K562 (cell line): ENCODE results near the gene DYNC2H1. TPM values are rescaled to one million over a fixed set of nuclear protein-coding genes. Genes with fewer than 3 reads are reported as not detected.
A peak's percentile ranks its signal among the peaks of the same experiment; 100 is the strongest.

Experiments used
- CREB3L1 ChIP-seq: fragments of 450-650 bp; IDR thresholded peaks from 2 replicates; pipeline ENCODE4 v1.6.1; 2014; ENCODE audit warnings: low read depth, mild to moderate bottlenecking, moderate library complexity, borderline replicate concordance
- ETV6 ChIP-seq, 3 experiments: fragments of 150-350 bp in 1 of 3; sonication (generic) in 1 of 3; formaldehyde crosslinking in 1 of 3; IDR thresholded peaks; 2 replicates each; pipeline versions ENCODE4 v1.6.1 to v1.8.0; 2014 to 2022; ENCODE audit warnings: borderline replicate concordance in 2 of 3, low read depth in 2 of 3, antibody characterized with exemption in 1 of 3, low read length in 1 of 3, mild to moderate bottlenecking in 1 of 3, missing genetic modification reagents in 1 of 3
- FIP1L1 ChIP-seq: fragments of 200-400 bp; formaldehyde crosslinking; IDR thresholded peaks from 2 replicates; pipeline ENCODE4 v1.6.1; 2018; ENCODE audit warnings: mild to moderate bottlenecking, low read depth, low read length; ENCODE audit not compliant: poor library complexity, severe bottlenecking
- FOXJ3 ChIP-seq: sonication (generic); formaldehyde crosslinking; IDR thresholded peaks from 2 replicates; pipeline ENCODE4 v1.4.0; 2020; ENCODE audit warnings: mild to moderate bottlenecking, missing genetic modification reagents
- GMEB1 ChIP-seq: fragments of 250-450 bp; sonication (Bioruptor Pico); IDR thresholded peaks from 2 replicates; pipeline ENCODE4 v1.4.0; 2020; ENCODE audit warnings: mild to moderate bottlenecking
- HMGN3 ChIP-seq: IDR thresholded peaks from 2 replicates; pipeline ENCODE4 v1.6.1; 2011; ENCODE audit warnings: borderline replicate concordance, low read depth, mild to moderate bottlenecking, mixed read lengths, low read length; ENCODE audit not compliant: insufficient read length; ENCODE audit errors: extremely low read depth
- MAZ ChIP-seq, 2 experiments: fragments of 450-650 bp in 1 of 2; sonication (generic) in 1 of 2; formaldehyde crosslinking; IDR thresholded peaks in 1 of 2; conservative IDR thresholded peaks in 1 of 2; 2 replicates each; pipeline versions ENCODE4 v1.4.0 to v1.5.0; 2020; ENCODE audit warnings: mild to moderate bottlenecking in 1 of 2, missing genetic modification reagents in 1 of 2
- MYC ChIP-seq, 2 experiments: fragments of 250-450 bp in 1 of 2; sonication (Bioruptor Pico) in 1 of 2; IDR thresholded peaks; 2 replicates each; pipeline versions ENCODE4 v1.5.1 to v1.6.1; 2012 to 2021; ENCODE audit warnings: low read depth in 2 of 2, borderline replicate concordance in 1 of 2, improper control_type of control experiment in 1 of 2, low read length in 1 of 2, mild to moderate bottlenecking in 1 of 2, moderate library complexity in 1 of 2
- POLR2A ChIP-seq: fragments of 450-650 bp; conservative IDR thresholded peaks from 2 replicates; pipeline ENCODE4 v1.6.1; 2016
- SETDB1 ChIP-seq: IDR thresholded peaks from one replicate; pipeline ENCODE4 v1.6.1; 2012; ENCODE audit warnings: low read length, control low read depth, inconsistent platforms
- TCF15 ChIP-seq: fragments of 250-450 bp; sonication (Bioruptor Pico); IDR thresholded peaks from 2 replicates; pipeline ENCODE4 v1.8.0; 2022; ENCODE audit warnings: moderate library complexity, mild to moderate bottlenecking, inconsistent platforms
- VEZF1 ChIP-seq: fragments of 200-800 bp; sonication (Bioruptor generic); IDR thresholded peaks from 2 replicates; pipeline ENCODE4 v1.6.1; 2017; ENCODE audit warnings: missing genetic modification characterization, missing compliant biosample characterization
- ZFX ChIP-seq: sonication (generic); formaldehyde crosslinking; IDR thresholded peaks from 2 replicates; pipeline ENCODE4 v1.8.0; 2022; ENCODE audit warnings: mild to moderate bottlenecking, missing genetic modification reagents, moderate library complexity
- ZNF121 ChIP-seq: sonication (generic); formaldehyde crosslinking; conservative IDR thresholded peaks from 2 replicates; pipeline ENCODE4 v1.8.0; 2022; ENCODE audit warnings: missing genetic modification reagents
- ZNF586 ChIP-seq: fragments of 450-650 bp; formaldehyde crosslinking; conservative IDR thresholded peaks from 2 replicates; pipeline ENCODE4 v1.4.0; 2020; ENCODE audit warnings: mild to moderate bottlenecking, moderate library complexity
- polyA plus RNA-seq, 8 experiments: library from polyadenylated mRNA; depleted of rRNA in 4 of 8; stranded (reverse) in 5 of 8; unstranded in 3 of 8; fragments of >200 nt; fragmentation: Nextera tagmentation in 2 of 8; fragmentation: Illumina TruSeq in 1 of 8; extraction: Ambion mirVana in 2 of 8; extraction: Trizol in 1 of 8; gene quantifications; 2 replicates each; pipeline versions ENCODE4 v1.2.1 to v1.2.3, GENCODE V29; 2011 to 2014; ENCODE audit warnings: inconsistent platforms in 1 of 8, missing spikeins in 1 of 8
- total RNA-seq, 7 experiments: library from RNA; depleted of rRNA in 6 of 7; stranded (reverse); fragments of >200 nt in 6 of 7; fragmentation: Illumina TruSeq in 2 of 7; extraction: Trizol in 2 of 7; gene quantifications; 2 replicates each; pipeline versions ENCODE4 v1.2.1 to v1.2.3, GENCODE V29; 2011 to 2021; ENCODE audit warnings: low replicate concordance in 1 of 7

DYNC2H1 gene
- total and polyA plus RNA-seq, 9 of the 15 experiments (the other 6 are each of a cell fraction or from before 2014, with no cell fraction given): 0.08 to 0.64 (median 0.20) TPM

GRCh38 chr11:103091801-103092524 is 17.3 kb upstream of the DYNC2H1 start, which contains the start of gene DCUN1D5 (continued):
- peak; percentile 48 for TF ChIP-seq HMGN3
- TF ChIP-seq VEZF1 (CRISPR knock-in tag): no peak
- TF ChIP-seq MAZ (CRISPR knock-in tag; conservative IDR thresholded peaks at IDR 0.05 in 1 of 2, IDR thresholded peaks at IDR 0.05 in 1 of 2): peak; percentile 41 to 52; a peak in 3 of 4 replicates
- TF ChIP-seq ZFX: peak; percentile 80
- TF ChIP-seq MYC (IDR thresholded peaks at IDR 0.05; ENCODE audit: low read depth, low read length): peak; percentile 79
- TF ChIP-seq MYC (CRISPR knock-in tag; IDR thresholded peaks at IDR 0.05; ENCODE audit: borderline replicate concordance, low read depth): 0 out of 2 replicates have a peak, but pooled peaks have one; percentile 55
- TF ChIP-seq FIP1L1: peak; percentile 68
- no peak for TF ChIP-seq ZNF121 (CRISPR knock-in tag)
- TF ChIP-seq POLR2A: peak; percentile 94
- TF ChIP-seq ZNF586 (CRISPR knock-in tag): no peak
- TF ChIP-seq SETDB1: no peak
- no peak for TF ChIP-seq TCF15 (CRISPR knock-in tag)
- peak; percentile 35; the same call in 1 of the 2 replicates for TF ChIP-seq CREB3L1
- TF ChIP-seq ETV6 (IDR thresholded peaks at IDR 0.05; ENCODE audit: borderline replicate concordance in 1 of 2, low read depth in 2 of 2, low read length in 1 of 2): no peak
- TF ChIP-seq ETV6 (CRISPR knock-in tag; IDR thresholded peaks at IDR 0.05; ENCODE audit: borderline replicate concordance): 0 out of 2 replicates have a peak, but pooled peaks have one; percentile 34
- no peak for TF ChIP-seq FOXJ3 (CRISPR knock-in tag)
- TF ChIP-seq GMEB1 (CRISPR knock-in tag): peak; percentile 48; the same call in 1 of the 2 replicates
